GM18526 (cell line): Measurements from ENCODE around the gene LHX8.

ENCODE experiments used
- POLR2A ChIP-seq: IDR thresholded peaks from 3 replicates; pipeline ENCODE4 v1.6.1; 2011; ENCODE audit not compliant: insufficient read length; ENCODE audit errors: extremely low read depth

The LHX8 gene

GRCh38 chr1:75172556-75172955 is 38.4 kb downstream of the LHX8 start:
- no peak for TF ChIP-seq POLR2A

GRCh38 chr1:75174031-75174760 is 40.0 kb downstream of the LHX8 start:
- TF ChIP-seq POLR2A = no peak

GRCh38 chr1:75188892-75189291 is 54.7 kb downstream of the LHX8 start:
- no peak for TF ChIP-seq POLR2A

- TF ChIP-seq POLR2A = no peak
Measured at GRCh38 chr1:75198163-75198562, 64.0 kb downstream of the LHX8 start.

- no peak for TF ChIP-seq POLR2A
Measured at GRCh38 chr1:75198761-75199160, 64.6 kb downstream of the LHX8 start.

- TF ChIP-seq POLR2A = no peak
Measured at GRCh38 chr1:75202751-75203150, 68.6 kb downstream of the LHX8 start.

GRCh38 chr1:75203415-75204277 is 69.5 kb downstream of the LHX8 start:
- no peak for TF ChIP-seq POLR2A

- TF ChIP-seq POLR2A = no peak
Measured at GRCh38 chr1:75208862-75209261, 74.7 kb downstream of the LHX8 start.
